Keratinocyte (primary cell): ENCODE measurements around the gene RAB3IL1. TPM values are rescaled to one million over a fixed set of nuclear protein-coding genes. Genes with fewer than 3 reads are reported as not detected.
A peak's percentile ranks its signal among the peaks of the same experiment; 100 is the strongest.

Source experiments
- DNase-seq: peaks from one replicate; pipeline ENCODE4 v3.0.0-alpha.2; 2011; ENCODE audit warnings: low read depth, missing footprints, low spot score
- FAIRE-seq: peaks from 2 replicates; lab custom pipeline; 2011; peaks lifted over from hg19 to GRCh38; lab: Jason Lieb, UNC
- H2AFZ ChIP-seq: 2 replicates; pipeline ENCODE4 v1.6.0; 2012; ENCODE audit warnings: low read length, control low read depth, inconsistent platforms; ENCODE audit not compliant: control insufficient read depth
- H3K27ac ChIP-seq: 2 replicates; pipeline ENCODE4 v1.5.1; 2011; ENCODE audit warnings: low read length; ENCODE audit not compliant: control insufficient read depth, insufficient read depth
- H3K27me3 ChIP-seq: 3 replicates; pipeline ENCODE4 v1.6.0; 2011; ENCODE audit warnings: low read length; ENCODE audit not compliant: control insufficient read depth, insufficient read depth; ENCODE audit errors: extremely low read depth
- H3K36me3 ChIP-seq, 2 experiments: 2 replicates in 1 of 2; 3 replicates in 1 of 2; pipeline ENCODE4 v1.5.1; 2011; ENCODE audit warnings: low read length in 2 of 2, mild to moderate bottlenecking in 1 of 2; ENCODE audit not compliant: control insufficient read depth in 2 of 2, insufficient read depth in 2 of 2; ENCODE audit errors: extremely low read depth in 1 of 2
- H3K4me1 ChIP-seq: 3 replicates; pipeline ENCODE4 v1.5.1; 2011; ENCODE audit warnings: low read length; ENCODE audit not compliant: control insufficient read depth, insufficient read depth; ENCODE audit errors: extremely low read depth
- H3K4me2 ChIP-seq: 3 replicates; pipeline ENCODE4 v1.6.0; 2011; ENCODE audit warnings: low read depth, low read length; ENCODE audit not compliant: control insufficient read depth, insufficient read depth; ENCODE audit errors: extremely low read depth
- H3K4me3 ChIP-seq, 3 experiments: fragments of 200-600 bp in 1 of 3; sonication (generic) in 1 of 3; 2 replicates in 2 of 3; 3 replicates in 1 of 3; pipeline ENCODE4 v1.5.1; 2011 to 2016; ENCODE audit warnings: low read length in 3 of 3, mild to moderate bottlenecking in 3 of 3, control low read depth in 2 of 3, inconsistent platforms in 1 of 3, low read depth in 1 of 3, mixed read lengths in 1 of 3, mixed run types in 1 of 3, moderate library complexity in 1 of 3; ENCODE audit not compliant: control insufficient read depth in 2 of 3, insufficient read depth in 2 of 3; ENCODE audit errors: extremely low read depth in 1 of 3
- H3K79me2 ChIP-seq: 2 replicates; pipeline ENCODE4 v1.6.0; 2012; ENCODE audit warnings: low read length; ENCODE audit not compliant: control insufficient read depth, insufficient read depth
- H3K9ac ChIP-seq: 3 replicates; pipeline ENCODE4 v1.6.0; 2011; ENCODE audit warnings: low read length; ENCODE audit not compliant: control insufficient read depth, insufficient read depth; ENCODE audit errors: extremely low read depth
- H3K9me1 ChIP-seq: 3 replicates; pipeline ENCODE4 v1.6.0; 2011; ENCODE audit warnings: low read length; ENCODE audit not compliant: control insufficient read depth, insufficient read depth; ENCODE audit errors: extremely low read depth
- H3K9me3 ChIP-seq: 2 replicates; pipeline ENCODE4 v1.5.1; 2012; ENCODE audit warnings: low read depth, low read length; ENCODE audit not compliant: control insufficient read depth
- H4K20me1 ChIP-seq: 3 replicates; pipeline ENCODE4 v1.6.0; 2011; ENCODE audit warnings: low read length; ENCODE audit not compliant: control insufficient read depth, insufficient read depth; ENCODE audit errors: extremely low read depth
- EZH2 ChIP-seq: IDR thresholded peaks from one replicate; pipeline ENCODE4 v1.6.1; 2012; ENCODE audit warnings: inconsistent platforms, mild to moderate bottlenecking, low read length, moderate library complexity
- dilution Hi-C: fragments of 300-500 bp; cut with MboI; formaldehyde crosslinking; loops from one replicate; pipeline ENCODE4 v1.7.0; 2020; ENCODE audit warnings: low sequenced_read_pairs; ENCODE audit not compliant: extremely low pct_ligation_motif_present
- polyA plus RNA-seq, 5 experiments: library from polyadenylated mRNA; depleted of rRNA in 3 of 5; stranded (reverse) in 3 of 5; stranded (forward) in 1 of 5; unstranded in 1 of 5; fragments of >200 nt; gene quantifications; 1 replicate in 1 of 5; 2 replicates in 3 of 5; 3 replicates in 1 of 5; pipeline versions ENCODE4 v1.2.1 to v1.2.3, GENCODE V29; 2011 to 2012; ENCODE audit warnings: missing spikeins in 2 of 5, low read depth in 1 of 5, low replicate concordance in 1 of 5
- TF ChIP-seq, protein P1 (sequence below), 3 experiments: IDR thresholded peaks in 1 of 3; conservative IDR thresholded peaks in 1 of 3; optimal IDR thresholded peaks in 1 of 3; 2 replicates in 2 of 3; 3 replicates in 1 of 3; pipeline versions ENCODE3 to v1.5.1; 2011; ENCODE audit warnings: low read length in 3 of 3, mild to moderate bottlenecking in 3 of 3, moderate library complexity in 2 of 3, control low read depth in 1 of 3, inconsistent platforms in 1 of 3; ENCODE audit not compliant: insufficient read depth in 2 of 3; ENCODE audit errors: extremely low read depth in 1 of 3

RAB3IL1 gene
- polyA plus RNA-seq, 1 donor (not counting 4 experiments of a cell fraction or from before 2014, with no cell fraction given) = 0.31 TPM

DNA sequence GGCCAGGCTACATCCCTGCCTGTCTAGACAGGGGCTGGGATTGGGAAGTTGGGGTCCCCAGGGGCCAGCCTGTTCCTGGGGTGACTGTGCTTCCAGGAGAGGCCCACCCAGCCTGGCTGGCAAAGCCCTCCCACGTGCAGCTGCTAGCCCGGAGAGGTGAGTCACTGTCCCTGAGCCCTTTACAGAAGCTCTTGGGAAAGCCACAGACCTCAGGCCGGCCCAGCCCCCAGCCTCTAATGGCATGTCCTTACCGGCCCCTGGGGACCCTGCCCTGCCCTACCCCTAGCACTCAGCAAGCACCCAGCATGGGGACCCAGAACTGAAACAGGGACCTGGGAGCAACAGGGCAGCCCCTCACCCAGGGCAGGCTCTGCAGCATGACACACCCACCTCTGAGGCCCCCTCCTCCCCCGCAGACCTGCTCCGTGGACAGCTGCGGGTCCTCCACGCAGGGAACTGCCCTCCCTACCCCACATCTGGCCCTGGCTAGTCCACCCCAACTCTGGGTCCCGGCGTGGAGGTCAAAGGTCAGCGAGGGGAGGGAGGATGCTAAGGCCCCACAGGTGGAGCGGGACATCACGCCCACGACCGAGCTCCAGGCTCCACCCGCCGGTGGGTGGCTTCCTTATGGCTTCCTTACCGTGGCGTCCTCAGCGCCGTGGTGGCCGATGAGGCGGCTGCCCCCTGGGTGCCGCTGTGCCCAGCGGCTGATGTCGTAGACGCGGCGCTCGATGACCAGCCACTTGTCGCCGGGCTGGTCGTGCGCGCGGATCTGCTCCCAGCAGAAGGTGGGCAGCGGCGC is 26.6 kb downstream of the RAB3IL1 start:
- Histone ChIP-seq H3K27ac (no peak overlapping the region), H3K9me1 (no peaks in the 10 kb centered on the region), H3K4me3 (peak overlapping the region; percentile 66 to 76 (median 75)), H4K20me1 (no peaks in the 10 kb centered on the region), H3K9ac (peak overlapping the region; percentile 41), H2AFZ (peak overlapping the region; percentile 86), H3K4me2 (peak overlapping the region; percentile 90), H3K9me3 (peaks cover 4% of the 10 kb centered on the region), H3K4me1 (peaks cover 16% of the 10 kb centered on the region), H3K27me3 (peaks cover 4% of the 10 kb centered on the region), H3K36me3 (peaks cover 0 to 1% of the 10 kb centered on the region in 2 experiments), H3K79me2 (no peaks in the 10 kb centered on the region)
- dilution Hi-C loops = no loop called here
- FAIRE-seq (no peak), DNase-seq (no peak)
- TF ChIP-seq, protein P1, sequence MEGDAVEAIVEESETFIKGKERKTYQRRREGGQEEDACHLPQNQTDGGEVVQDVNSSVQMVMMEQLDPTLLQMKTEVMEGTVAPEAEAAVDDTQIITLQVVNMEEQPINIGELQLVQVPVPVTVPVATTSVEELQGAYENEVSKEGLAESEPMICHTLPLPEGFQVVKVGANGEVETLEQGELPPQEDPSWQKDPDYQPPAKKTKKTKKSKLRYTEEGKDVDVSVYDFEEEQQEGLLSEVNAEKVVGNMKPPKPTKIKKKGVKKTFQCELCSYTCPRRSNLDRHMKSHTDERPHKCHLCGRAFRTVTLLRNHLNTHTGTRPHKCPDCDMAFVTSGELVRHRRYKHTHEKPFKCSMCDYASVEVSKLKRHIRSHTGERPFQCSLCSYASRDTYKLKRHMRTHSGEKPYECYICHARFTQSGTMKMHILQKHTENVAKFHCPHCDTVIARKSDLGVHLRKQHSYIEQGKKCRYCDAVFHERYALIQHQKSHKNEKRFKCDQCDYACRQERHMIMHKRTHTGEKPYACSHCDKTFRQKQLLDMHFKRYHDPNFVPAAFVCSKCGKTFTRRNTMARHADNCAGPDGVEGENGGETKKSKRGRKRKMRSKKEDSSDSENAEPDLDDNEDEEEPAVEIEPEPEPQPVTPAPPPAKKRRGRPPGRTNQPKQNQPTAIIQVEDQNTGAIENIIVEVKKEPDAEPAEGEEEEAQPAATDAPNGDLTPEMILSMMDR (optimal IDR thresholded peaks at IDR 0.05 in 1 of 3, IDR thresholded peaks at IDR 0.05 in 1 of 3, conservative IDR thresholded peaks at IDR 0.05 in 1 of 3; ENCODE audit: extremely low read depth in 1 of 3, insufficient read depth in 2 of 3, low read length in 3 of 3) = no peak
- no peak for TF ChIP-seq EZH2

- DNase-seq (no peak), FAIRE-seq (no peak)
- Histone ChIP-seq H4K20me1 (no peaks in the 10 kb centered on the region), H3K4me2 (peak overlapping the region; percentile 90), H3K4me1 (peaks cover 16% of the 10 kb centered on the region), H3K9me3 (peaks cover 4% of the 10 kb centered on the region), H3K9me1 (no peaks in the 10 kb centered on the region), H3K9ac (no peak overlapping the region), H3K27me3 (peaks cover 4% of the 10 kb centered on the region), H3K36me3 (peaks cover 0 to 1% of the 10 kb centered on the region in 2 experiments), H2AFZ (no peak overlapping the region), H3K27ac (no peak overlapping the region), H3K4me3 (peak overlapping the region; percentile 66 to 76 (median 75)), H3K79me2 (no peaks in the 10 kb centered on the region)
- dilution Hi-C loops = no loop called here
- TF ChIP-seq, protein P1 (optimal IDR thresholded peaks at IDR 0.05 in 1 of 3, IDR thresholded peaks at IDR 0.05 in 1 of 3, conservative IDR thresholded peaks at IDR 0.05 in 1 of 3; ENCODE audit: extremely low read depth in 1 of 3, insufficient read depth in 2 of 3, low read length in 3 of 3) = peak in 1 of 3 experiments; percentile 0
- no peak for TF ChIP-seq EZH2
Observed at GRCh38 chr11:61889831-61890230, 27.5 kb downstream of the RAB3IL1 start.
